HCT116 (cell line): ENCODE data around the gene MALRD1.

Experiments
- POLR2A ChIP-seq: IDR thresholded peaks from 2 replicates; pipeline ENCODE4 v1.7.0; 2011; ENCODE audit warnings: borderline replicate concordance; ENCODE audit not compliant: insufficient read depth, insufficient read length; ENCODE audit errors: extremely low read depth
- POLR2AphosphoS5 ChIP-seq: IDR thresholded peaks from 2 replicates; pipeline ENCODE4 v1.6.1; 2011; ENCODE audit warnings: mild to moderate bottlenecking, low read depth, low read length, moderate library complexity
- SRF ChIP-seq: IDR thresholded peaks from 2 replicates; pipeline ENCODE4 v1.6.1; 2012; ENCODE audit warnings: low read depth
- TF ChIP-seq, protein P1 (sequence below), 3 experiments: fragments of 200-600 bp in 1 of 3; sonication (generic) in 1 of 3; IDR thresholded peaks in 2 of 3; conservative IDR thresholded peaks in 1 of 3; 2 replicates each; pipeline ENCODE4 v1.5.1; 2012 to 2017; ENCODE audit warnings: low read depth in 2 of 3, low read length in 2 of 3, antibody characterized with exemption in 1 of 3, borderline replicate concordance in 1 of 3, control low read depth in 1 of 3, mild to moderate bottlenecking in 1 of 3, mixed read lengths in 1 of 3, mixed run types in 1 of 3, moderate library complexity in 1 of 3; ENCODE audit not compliant: insufficient read depth in 1 of 3
- TF ChIP-seq, protein P2 (sequence below): IDR thresholded peaks from 2 replicates; pipeline ENCODE4 v1.6.1; 2012; ENCODE audit warnings: low read depth

DNA sequence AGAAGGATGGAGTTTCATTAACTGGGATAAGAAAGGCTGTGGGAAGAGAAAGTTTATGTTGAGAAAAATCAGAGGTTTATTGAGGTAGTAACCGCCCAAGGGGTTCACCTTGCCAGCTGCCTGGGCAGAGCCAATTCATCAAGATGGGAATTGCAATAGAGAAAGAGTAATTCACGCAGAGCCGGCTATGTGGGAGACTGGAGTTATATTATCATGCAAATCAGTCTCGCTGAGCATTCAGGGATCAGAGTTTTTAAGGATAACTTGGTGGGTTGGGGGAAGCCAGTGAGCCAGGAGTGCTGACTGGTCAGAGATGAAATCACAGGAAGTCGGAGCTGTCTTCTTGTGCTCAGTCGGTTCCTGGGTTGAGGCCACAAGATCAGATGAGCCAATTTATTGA lies 70.6 kb downstream of the MALRD1 start:
- no peak for TF ChIP-seq POLR2A
- TF ChIP-seq, protein P1, sequence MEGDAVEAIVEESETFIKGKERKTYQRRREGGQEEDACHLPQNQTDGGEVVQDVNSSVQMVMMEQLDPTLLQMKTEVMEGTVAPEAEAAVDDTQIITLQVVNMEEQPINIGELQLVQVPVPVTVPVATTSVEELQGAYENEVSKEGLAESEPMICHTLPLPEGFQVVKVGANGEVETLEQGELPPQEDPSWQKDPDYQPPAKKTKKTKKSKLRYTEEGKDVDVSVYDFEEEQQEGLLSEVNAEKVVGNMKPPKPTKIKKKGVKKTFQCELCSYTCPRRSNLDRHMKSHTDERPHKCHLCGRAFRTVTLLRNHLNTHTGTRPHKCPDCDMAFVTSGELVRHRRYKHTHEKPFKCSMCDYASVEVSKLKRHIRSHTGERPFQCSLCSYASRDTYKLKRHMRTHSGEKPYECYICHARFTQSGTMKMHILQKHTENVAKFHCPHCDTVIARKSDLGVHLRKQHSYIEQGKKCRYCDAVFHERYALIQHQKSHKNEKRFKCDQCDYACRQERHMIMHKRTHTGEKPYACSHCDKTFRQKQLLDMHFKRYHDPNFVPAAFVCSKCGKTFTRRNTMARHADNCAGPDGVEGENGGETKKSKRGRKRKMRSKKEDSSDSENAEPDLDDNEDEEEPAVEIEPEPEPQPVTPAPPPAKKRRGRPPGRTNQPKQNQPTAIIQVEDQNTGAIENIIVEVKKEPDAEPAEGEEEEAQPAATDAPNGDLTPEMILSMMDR (IDR thresholded peaks at IDR 0.05 in 2 of 3, conservative IDR thresholded peaks at IDR 0.05 in 1 of 3; ENCODE audit: borderline replicate concordance in 1 of 3, insufficient read depth in 1 of 3, low read depth in 2 of 3, low read length in 2 of 3): no peak
- no peak for TF ChIP-seq SRF
- TF ChIP-seq, protein P2, sequence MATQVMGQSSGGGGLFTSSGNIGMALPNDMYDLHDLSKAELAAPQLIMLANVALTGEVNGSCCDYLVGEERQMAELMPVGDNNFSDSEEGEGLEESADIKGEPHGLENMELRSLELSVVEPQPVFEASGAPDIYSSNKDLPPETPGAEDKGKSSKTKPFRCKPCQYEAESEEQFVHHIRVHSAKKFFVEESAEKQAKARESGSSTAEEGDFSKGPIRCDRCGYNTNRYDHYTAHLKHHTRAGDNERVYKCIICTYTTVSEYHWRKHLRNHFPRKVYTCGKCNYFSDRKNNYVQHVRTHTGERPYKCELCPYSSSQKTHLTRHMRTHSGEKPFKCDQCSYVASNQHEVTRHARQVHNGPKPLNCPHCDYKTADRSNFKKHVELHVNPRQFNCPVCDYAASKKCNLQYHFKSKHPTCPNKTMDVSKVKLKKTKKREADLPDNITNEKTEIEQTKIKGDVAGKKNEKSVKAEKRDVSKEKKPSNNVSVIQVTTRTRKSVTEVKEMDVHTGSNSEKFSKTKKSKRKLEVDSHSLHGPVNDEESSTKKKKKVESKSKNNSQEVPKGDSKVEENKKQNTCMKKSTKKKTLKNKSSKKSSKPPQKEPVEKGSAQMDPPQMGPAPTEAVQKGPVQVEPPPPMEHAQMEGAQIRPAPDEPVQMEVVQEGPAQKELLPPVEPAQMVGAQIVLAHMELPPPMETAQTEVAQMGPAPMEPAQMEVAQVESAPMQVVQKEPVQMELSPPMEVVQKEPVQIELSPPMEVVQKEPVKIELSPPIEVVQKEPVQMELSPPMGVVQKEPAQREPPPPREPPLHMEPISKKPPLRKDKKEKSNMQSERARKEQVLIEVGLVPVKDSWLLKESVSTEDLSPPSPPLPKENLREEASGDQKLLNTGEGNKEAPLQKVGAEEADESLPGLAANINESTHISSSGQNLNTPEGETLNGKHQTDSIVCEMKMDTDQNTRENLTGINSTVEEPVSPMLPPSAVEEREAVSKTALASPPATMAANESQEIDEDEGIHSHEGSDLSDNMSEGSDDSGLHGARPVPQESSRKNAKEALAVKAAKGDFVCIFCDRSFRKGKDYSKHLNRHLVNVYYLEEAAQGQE: no peak
- TF ChIP-seq POLR2AphosphoS5: no peak
